CD4-positive, alpha-beta T cell treated with Interleukin-17A for 1 hour (primary cell): Measurements from ENCODE around the gene TRIM73.
"Not testable (repeated sequence)": the region's sequence is repeated elsewhere in the genome, so short reads cannot be mapped to it uniquely, and the experiment has no call there.

Experiments used
- DNase-seq: peaks from one replicate; pipeline ENCODE4 v3.0.0-alpha.2; 2020

The TRIM73 gene

DNA sequence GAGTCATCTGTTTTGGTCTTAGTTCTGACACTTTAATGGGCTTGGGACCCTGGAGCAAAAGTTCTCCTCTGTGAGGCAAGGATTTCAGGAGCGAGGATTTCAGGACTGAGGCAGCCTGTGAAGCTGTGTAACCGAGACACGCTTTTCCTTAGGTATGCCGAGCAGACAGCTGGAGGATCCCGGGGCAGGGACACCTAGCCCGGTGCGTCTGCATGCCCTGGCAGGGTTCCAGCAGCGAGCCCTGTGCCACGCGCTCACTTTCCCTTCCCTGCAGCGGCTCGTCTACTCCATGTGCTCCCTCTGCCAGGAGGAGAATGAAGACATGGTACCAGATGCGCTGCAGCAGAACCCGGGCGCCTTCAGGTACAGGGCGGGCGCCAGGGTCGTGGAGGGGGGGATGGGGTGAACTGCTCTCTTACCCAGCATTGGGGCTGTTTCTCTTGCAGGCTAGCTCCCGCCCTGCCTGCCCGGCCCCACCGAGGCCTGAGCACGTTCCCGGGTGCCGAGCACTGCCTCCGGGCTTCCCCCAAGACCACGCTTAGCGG, 20.5 kb downstream of the TRIM73 start:
- not testable (repeated sequence) for DNase-seq

DNA sequence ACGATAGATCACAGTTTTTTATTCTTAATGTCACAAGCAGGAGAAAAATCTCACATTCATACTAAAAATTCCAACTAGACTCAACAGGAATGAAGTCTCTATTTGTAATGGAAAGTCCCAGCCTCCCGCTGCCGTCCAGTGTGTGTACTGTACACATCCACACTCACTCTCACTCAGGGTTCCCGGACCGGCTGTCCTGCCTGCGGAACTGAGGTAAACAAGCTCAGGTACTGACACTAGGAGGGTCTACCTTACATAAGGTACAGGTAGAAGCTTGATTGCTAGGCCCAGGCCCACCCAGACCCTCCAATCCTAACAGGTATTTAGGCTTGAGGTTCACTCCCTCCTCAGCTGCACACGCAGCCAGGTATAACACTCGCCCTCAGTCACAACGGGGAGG, 21.4 kb downstream of the TRIM73 start:
- DNase-seq, result not testable (repeated sequence)

- DNase-seq, result not testable (repeated sequence)
Measured at GRCh38 chr7:75418292-75418858, 22.9 kb downstream of the TRIM73 start.

DNA sequence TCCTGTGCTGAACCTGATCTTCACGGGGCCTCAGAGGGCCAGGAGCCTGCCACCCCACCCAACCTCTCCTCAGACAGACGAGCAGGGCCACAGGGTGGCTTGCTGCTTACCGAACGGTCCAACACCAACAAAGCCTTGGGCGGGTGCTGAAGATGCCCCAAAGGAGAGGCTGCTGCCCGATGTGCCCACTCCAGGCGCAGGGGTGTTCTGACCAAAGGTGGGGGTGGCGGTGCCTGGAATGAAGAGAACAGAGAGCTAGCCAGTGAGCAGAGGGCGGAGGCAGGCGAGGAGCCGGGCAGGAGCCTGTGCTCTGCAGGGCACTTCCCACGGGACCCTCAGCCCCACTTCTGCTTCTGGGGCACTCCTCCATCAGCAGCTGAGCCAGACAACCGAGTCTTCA, 23.8 kb downstream of the TRIM73 start:
- DNase-seq, result not testable (repeated sequence)

DNA sequence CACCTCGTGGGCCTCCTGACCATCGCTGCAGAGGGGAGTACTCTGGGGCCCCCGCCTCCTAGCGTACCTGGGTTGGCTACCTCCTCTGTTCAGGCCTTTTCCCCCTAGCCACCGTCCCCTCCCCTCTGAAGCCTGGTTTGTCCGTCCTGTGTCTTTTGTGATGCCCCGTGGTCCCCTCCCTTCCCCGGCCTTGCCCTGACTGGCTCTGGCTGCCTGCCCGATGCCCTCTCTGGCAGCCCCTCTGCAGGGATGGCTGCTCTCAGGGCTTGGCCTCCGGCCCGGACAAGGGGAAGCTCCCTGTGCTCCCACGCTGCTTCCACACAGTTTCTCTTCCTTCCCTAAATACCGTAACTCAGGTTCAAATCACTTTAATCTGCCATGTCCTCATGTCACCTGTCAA, 24.3 kb downstream of the TRIM73 start:
- DNase-seq, result not testable (repeated sequence)

DNA sequence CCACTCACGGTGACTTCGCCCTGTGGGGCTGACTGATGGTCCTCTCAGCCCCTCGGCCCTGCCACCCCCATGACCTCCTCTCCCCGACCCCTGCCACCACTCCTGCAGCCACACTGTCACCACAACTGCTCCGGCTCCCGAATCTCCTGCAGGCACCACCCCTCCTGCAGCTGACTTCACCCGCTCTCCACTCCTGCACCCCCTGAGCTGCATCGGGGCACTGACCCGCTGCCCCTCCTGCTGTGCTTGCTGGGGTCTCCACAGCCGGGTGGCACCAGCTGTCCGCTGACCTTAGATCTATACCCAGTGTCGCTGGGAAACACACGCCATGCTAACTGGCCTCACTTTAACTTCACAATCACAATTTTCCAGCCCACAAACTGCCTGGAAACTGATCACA, 24.7 kb downstream of the TRIM73 start:
- not testable (repeated sequence) for DNase-seq

DNA sequence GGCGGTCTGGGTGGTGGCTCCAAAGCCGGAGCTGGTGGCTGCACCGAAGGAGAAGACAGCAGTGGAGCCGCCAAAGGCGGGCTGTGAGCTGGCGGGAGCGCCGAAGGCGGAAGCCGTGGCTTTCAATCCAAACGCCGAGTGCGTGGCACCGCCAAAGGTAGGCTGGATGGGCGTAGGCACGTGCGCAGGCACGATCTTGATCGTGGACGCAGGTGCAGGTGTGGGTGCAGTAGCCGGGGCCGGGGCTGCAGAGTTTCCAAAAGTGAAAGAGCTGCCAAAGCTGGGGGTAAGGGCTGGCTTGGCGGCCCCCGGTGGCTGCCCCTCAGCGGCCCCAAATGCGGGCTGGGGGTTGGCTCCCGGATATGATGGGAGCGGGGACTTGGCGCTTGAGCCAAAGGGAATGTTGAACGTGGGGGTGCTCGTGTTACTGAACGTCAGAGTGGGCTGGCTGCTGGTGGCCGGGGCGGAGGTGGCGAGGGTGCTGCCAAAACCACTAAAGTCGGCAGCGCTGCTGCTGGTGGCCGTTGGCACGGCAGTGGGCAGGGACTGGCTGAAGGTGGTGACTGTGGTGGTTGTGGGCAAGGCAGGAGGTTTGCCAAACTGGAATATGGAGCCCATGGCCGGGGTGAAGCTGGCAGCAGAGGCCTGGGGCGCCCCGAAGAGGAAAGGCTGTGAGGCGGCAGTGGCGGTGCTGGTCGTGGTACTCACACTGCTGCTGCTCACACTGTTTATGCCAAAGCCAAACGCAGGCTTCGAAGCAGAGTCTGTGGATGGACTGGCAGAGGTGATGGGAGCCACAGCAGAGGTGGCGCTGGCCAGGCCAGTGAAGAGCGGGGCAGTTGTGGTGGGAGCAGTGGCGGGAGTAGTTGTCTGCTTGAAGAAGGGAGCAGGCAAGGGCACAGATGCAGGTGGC, 26.6 kb downstream of the TRIM73 start:
- not testable (repeated sequence) for DNase-seq

DNA sequence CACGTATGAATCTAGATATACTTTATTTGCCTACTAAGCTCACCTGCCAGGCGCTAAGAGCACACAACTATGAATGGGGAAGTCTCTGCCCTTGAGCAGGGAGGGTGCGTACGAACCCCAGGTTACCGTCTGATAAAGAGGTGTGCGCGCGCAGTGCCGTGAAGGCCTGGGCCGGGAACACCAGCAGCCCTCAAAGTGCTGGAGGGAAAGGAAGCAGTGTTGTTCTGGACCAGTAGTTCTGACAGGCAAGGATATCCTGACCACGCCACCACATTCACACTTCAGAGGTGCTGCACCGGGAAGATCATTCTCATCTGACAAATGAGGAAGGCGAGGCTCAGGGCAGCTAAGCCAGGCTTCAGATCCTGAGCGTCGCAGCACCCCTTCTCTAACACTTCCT, 28.1 kb downstream of the TRIM73 start:
- DNase-seq, result not testable (repeated sequence)

- not testable (repeated sequence) for DNase-seq
Measured at GRCh38 chr7:75439000-75439399, 43.6 kb downstream of the TRIM73 start.

DNA sequence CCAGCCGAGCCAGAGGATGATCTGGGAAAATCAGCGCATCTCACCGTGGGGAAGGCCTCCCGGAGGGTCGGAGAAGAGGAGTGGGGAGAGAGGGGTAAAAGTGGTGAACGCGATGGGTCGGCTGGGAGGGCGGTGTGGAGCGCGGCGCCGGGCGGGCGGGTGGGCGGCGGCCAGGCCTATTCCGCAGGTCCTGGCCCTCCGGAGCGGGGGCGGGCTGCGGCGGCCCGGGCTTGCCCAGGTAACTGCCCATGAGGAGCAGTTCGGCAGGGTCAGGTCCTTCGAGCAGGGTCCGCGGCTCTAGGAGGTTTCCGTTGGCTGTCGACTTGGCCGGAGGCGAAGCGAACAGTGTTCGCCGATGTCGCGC, 46.7 kb downstream of the TRIM73 start:
- not testable (repeated sequence) for DNase-seq

DNA sequence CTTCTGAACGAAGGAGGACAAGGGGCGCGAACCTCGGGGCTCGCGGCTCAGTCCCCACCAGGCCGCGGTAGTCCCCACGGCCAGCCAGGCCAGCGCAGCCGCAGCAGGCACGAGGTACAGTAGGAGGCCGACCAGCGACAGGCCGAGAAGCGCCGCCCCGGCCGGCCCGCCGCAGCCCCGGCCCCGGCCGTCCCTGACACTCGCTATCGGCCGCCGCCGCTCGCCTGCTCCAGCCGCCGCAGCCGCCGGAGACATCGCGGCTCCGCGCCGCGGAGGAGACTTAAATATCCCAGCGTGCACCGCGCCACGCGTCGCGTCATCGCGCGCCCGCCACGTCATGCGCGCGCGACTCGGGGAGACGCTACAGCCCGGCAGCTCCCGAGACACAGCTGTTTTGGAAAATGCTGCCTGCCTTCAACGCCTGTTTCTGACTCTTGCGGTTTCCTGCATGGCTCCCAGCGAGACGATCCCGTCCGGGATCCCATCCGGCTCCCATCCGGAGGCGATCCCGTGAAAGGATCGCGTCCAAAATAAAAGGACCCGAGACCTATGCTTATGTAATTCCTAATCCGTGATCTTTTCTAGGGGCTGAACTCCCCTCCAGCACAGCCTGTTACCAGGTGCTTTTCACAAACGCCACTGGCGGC, 47.2 kb downstream of the TRIM73 start:
- DNase-seq, result peak; percentile 49

GRCh38 chr7:75449946-75450345, 54.5 kb downstream of the TRIM73 start:
- DNase-seq, result not testable (repeated sequence)

GRCh38 chr7:75452494-75452955, 57.1 kb downstream of the TRIM73 start:
- DNase-seq, result peak; percentile 39
